Measurements from ENCODE around the gene UGT1A4.
"Not testable (repeated sequence)": the region's sequence is repeated elsewhere in the genome, so short reads cannot be mapped to it uniquely, and the experiment has no call there.

Gene UGT1A4

GRCh38 chr2:233750689-233751088 lies 32.2 kb downstream of the UGT1A4 start:
- DNase-seq = not testable (repeated sequence)

GRCh38 chr2:233751212-233752009 lies 32.9 kb downstream of the UGT1A4 start:
- DNase-seq = not testable (repeated sequence)

GRCh38 chr2:233754872-233755611 lies 36.5 kb downstream of the UGT1A4 start:
- no peak for DNase-seq

- DNase-seq = no peak
Observed at GRCh38 chr2:233756429-233757081, 38.0 kb downstream of the UGT1A4 start.

GRCh38 chr2:233758141-233758540 lies 39.6 kb downstream of the UGT1A4 start:
- DNase-seq = no peak

- no peak for DNase-seq
Observed at GRCh38 chr2:233758849-233759248, 40.3 kb downstream of the UGT1A4 start.

- DNase-seq = no peak
Observed at GRCh38 chr2:233760043-233760442, 41.5 kb downstream of the UGT1A4 start, which contains the start of gene UGT1A1. TSS of gene UGT1A1 (plus strand) at chr2:233760270. CDS start at chr2:233760288, 18 bp downstream.

GRCh38 chr2:233761040-233761769 lies 42.7 kb downstream of the UGT1A4 start:
- no peak for DNase-seq

- no peak for DNase-seq
Observed at GRCh38 chr2:233764264-233764663, 45.7 kb downstream of the UGT1A4 start.

- DNase-seq = no peak
Observed at GRCh38 chr2:233764761-233765160, 46.2 kb downstream of the UGT1A4 start.

GRCh38 chr2:233766416-233766815 lies 47.9 kb downstream of the UGT1A4 start:
- DNase-seq = no peak

- DNase-seq = no peak
Observed at GRCh38 chr2:233768076-233768475, 49.5 kb downstream of the UGT1A4 start.

- DNase-seq = no peak
Observed at GRCh38 chr2:233769260-233769659, 50.7 kb downstream of the UGT1A4 start.

- DNase-seq = no peak
Observed at GRCh38 chr2:233772153-233772552, 53.6 kb downstream of the UGT1A4 start.

- no peak for DNase-seq
Observed at GRCh38 chr2:233772583-233772982, 54.0 kb downstream of the UGT1A4 start.

GRCh38 chr2:233773854-233774253 lies 55.3 kb downstream of the UGT1A4 start:
- no peak for DNase-seq

GRCh38 chr2:233775414-233775813 lies 56.9 kb downstream of the UGT1A4 start:
- no peak for DNase-seq

GRCh38 chr2:233778030-233778429 lies 59.5 kb downstream of the UGT1A4 start, which contains the start of gene MROH2A:
TSS of gene MROH2A (plus strand) at chr2:233778330. CDS start at chr2:233779359, 1,029 bp downstream.
- no peak for DNase-seq

- DNase-seq = no peak
Observed at GRCh38 chr2:233779722-233780121, 61.2 kb downstream of the UGT1A4 start.

- DNase-seq = no peak
Observed at GRCh38 chr2:233780771-233781170, 62.2 kb downstream of the UGT1A4 start.

- no peak for DNase-seq
Observed at GRCh38 chr2:233789554-233789953, 71.0 kb downstream of the UGT1A4 start.

GRCh38 chr2:233791151-233791882 lies 72.8 kb downstream of the UGT1A4 start:
- no peak for DNase-seq

Measured in effector CD8-positive, alpha-beta T cell (primary cell).